Fibroblast of skin of abdomen (primary cell): ENCODE data around the gene AEBP2.
"Not testable (repeated sequence)": the region's sequence is repeated elsewhere in the genome, so short reads cannot be mapped to it uniquely, and the experiment has no call there.

ENCODE experiments used
- DNase-seq: peaks from one replicate; pipeline ENCODE4 v3.0.0-alpha.2; 2013

AEBP2 gene

GRCh38 chr12:19507823-19508222, 68.5 kb downstream of the AEBP2 start:
- DNase-seq: peak; percentile 19

GRCh38 chr12:19510461-19510860, 71.2 kb downstream of the AEBP2 start:
- DNase-seq: no peak

DNA sequence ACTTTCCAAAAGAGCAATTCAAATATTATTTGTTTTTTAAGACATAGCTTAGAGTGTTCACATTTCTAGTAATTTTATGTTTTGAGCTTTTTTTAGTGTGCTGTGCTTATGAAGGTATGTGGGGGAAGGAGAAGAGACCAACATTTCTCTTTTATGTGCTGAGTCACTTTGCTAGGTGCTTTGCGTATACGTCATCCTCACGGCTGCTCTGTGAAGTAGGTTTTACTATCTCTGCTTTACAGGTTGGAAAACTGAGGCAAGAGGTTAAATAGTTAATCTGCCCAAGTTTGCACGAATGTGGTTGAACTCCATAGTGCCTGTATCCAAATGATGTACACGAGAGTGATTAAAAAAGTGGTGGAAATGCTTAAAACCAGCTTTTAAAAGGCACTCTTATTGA, 75.9 kb downstream of the AEBP2 start:
- no peak for DNase-seq

DNA sequence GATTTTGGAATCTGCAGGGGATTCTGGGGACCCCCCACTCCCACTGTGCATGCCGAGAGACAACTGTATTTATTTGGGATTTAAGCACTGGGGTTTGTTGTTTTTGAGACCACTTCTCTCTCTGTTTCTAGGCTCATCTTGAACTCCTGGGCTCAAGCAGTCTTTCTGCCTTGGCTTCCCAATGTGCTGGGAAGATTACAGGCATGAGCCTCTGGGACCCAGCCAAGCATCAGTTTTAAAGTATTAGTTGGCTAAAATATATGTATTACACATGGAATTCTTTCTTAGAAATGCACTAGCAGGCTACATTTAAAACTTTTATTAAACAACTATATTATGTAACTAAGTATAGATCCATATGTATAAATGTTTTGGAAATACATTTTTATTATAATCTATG, 78.3 kb downstream of the AEBP2 start:
- no peak for DNase-seq

GRCh38 chr12:19518209-19518608, 78.9 kb downstream of the AEBP2 start:
- DNase-seq: no peak

DNA sequence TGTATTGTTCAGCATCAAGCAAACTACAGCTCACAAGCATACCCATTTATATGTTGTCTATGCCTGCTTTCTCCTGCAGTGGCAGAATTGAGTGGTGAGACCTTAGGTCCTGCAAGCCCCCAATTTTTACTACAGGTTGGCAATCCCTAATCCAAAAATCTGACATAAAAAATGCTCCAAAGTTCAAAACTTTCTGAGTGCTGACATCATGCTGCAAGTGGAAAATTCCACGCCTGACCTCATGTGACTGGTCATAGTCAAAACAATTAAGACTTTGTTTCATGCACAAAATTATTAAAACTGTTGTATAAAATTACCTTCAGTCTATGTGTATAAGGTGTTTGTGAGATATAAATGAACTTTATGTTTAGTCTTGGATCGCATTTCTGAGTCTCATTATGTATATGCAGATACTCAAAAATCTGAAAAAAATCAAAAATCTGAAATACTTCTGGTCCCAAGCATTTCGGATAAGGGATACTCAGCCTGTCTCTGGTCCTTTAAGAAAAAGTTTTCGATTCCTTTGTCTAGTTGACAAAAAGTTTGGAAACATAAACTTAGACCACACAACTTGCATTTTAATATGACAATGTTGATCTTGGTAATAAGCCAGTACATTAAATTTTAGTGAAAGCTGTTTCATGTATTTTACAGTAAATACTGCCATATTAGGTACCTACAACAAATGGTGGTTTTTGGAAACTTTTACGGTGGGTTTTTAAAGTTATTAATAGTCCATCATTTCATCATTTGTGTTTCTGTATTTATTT, 81.5 kb downstream of the AEBP2 start:
- DNase-seq: no peak

- no peak for DNase-seq
These were observed 86.0 kb downstream of the AEBP2 start for GRCh38 chr12:19525274-19525673.

DNA sequence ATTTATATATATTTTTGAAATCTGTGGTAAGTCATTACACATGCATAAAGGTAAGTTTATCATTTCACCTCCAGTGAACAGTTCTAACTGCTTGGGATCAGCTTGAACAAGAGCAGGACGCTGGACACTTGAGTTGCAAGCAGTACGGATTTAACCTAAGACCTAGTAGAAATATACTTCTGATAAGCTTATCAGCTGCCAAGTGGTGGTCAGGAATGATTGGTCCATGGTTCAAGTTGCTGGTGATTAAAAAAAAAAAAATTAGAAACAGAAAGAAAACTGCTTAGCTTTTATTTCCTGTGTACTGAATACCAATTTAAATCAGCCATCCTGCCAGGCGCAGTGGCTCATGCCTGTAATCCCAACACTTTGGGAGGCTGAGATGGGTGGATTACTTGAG, 88.6 kb downstream of the AEBP2 start:
- no peak for DNase-seq

GRCh38 chr12:19528750-19529149, 89.5 kb downstream of the AEBP2 start:
- no peak for DNase-seq

- peak; percentile 44 for DNase-seq
These were observed 90.8 kb downstream of the AEBP2 start for GRCh38 chr12:19529951-19530636.

DNA sequence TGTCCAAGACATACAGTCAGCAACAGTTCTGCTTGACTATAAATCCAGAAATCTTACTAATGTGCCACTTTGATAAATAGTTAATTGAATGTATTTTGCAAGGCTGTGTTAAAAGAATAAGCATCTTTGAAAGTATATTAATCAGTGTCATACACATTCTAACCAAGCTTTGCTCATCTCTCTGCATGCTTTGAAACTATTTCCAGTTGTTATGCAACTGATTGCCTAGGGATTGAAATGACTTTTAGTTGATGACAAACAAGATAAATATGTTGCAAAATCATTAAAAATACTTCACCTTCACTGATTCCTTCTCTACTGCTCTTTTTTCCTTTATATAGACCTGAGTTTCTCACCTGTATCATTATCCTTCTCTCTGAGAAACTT, 91.3 kb downstream of the AEBP2 start:
- peak; percentile 55 for DNase-seq

DNA sequence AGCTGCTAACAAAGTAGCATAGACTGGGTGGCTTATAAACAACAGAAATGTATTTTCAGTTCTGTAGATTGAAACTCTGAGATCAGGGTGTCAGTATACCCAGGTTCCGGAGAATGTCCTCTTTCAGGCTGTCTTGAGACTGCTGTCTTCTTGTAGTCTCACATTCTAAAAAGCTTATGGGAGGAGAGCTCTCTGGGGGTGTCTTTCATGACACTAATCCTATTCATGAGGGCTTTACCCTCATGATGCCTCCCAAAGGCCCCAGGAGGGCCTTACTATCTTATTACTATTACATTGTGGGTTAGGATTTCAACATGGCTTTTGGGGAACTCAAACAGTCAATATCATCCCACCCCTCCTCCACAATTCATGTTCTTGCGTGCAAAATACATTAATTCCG, 94.3 kb downstream of the AEBP2 start:
- DNase-seq: no peak

DNA sequence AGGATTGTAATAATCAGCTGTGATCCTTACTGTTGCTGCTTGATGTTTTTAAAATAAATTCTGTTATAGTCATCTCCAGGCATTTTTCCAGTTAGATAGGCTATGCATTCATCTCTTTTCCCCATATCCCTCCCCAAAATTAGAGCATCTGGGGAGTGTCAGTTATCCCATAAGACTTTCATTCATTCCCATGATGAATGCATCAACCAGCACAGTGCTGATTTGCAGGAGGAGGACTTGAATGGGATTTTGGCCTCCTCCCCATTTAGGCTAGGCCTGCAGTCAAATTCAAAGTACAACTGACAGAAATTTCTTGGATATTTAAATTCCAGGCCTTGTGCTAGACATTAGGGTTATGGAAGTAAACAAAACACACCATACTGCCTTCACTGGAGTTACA, 99.8 kb downstream of the AEBP2 start:
- no peak for DNase-seq

GRCh38 chr12:19539836-19540235, 100.5 kb downstream of the AEBP2 start:
- DNase-seq: no peak

- DNase-seq: no peak
These were observed 103.3 kb downstream of the AEBP2 start for GRCh38 chr12:19542606-19543005.

- DNase-seq: no peak
These were observed 105.1 kb downstream of the AEBP2 start for GRCh38 chr12:19544353-19544752.

DNA sequence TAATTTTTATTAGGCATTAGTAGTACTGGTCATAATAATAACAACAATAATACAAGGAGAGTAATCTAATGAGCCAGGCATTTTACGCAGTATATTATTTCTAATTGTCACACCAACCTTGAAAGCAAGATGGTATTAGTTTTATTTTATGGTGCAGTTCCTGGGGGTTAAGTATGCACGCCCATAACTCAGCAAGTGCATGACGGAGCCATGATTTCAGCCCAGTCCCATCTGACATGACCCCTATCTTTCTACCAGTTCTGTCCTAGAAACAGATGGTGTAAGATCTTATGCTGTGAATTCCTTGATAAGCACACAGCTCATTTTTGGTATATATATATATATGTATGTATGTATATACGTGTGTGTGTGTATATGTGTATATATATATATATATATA, 106.0 kb downstream of the AEBP2 start:
- no peak for DNase-seq

DNA sequence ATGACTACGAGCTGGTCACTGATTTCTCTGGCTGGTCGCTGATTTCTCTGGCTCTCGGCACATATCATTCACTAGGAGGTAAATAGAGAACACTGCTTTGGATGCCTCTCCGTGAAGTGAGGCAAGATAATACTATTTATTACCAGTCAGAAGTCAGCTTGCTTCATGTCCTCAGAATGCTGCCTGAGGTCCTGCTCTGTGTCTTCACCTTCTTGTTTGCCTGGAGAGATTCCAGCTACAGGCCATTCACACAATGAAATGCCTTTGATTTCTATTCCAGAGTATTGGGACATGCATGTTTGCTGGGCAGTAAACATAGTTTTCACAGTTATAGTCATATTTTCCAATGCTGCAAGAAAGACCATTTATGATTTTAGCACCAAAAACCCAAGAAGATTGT, 106.7 kb downstream of the AEBP2 start:
- peak; percentile 36 for DNase-seq

GRCh38 chr12:19546611-19547162, 107.4 kb downstream of the AEBP2 start:
- DNase-seq: peak; percentile 47

GRCh38 chr12:19547271-19547671, 108.0 kb downstream of the AEBP2 start:
- peak; percentile 39 for DNase-seq

GRCh38 chr12:19548834-19549233, 109.5 kb downstream of the AEBP2 start:
- DNase-seq: no peak

- no peak for DNase-seq
These were observed 111.3 kb downstream of the AEBP2 start for GRCh38 chr12:19550626-19551025.

DNA sequence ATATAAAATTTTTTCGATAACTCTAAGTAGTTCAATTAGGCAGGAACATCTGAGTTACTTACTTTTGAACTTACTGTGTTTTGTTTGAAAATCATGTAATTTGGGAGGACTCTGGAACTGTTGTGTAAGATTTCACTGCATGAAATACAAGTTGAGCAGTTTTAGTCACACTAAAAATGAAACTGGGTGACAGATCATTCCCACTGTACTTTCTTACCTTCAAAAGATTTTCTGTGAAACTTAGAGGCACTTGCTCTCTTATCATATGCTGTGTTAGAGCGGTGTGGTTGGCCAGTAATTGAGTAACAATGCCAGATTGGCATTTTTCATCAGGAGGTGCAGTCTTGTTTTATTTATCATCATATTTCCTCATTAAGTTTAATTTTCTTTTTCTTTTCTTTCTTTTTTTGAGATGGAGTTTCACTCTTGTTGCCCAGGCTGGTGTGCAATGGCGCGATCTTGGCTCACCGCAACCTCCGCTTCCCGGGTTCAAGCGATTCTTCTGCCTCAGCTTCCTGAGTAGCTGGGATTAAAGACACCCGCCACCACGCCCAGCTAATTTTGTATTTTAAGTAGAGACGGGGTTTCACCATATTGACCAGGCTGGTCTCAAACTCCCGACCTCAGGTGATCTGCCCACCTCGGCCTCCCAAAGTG, 113.3 kb downstream of the AEBP2 start:
- DNase-seq: not testable (repeated sequence)

DNA sequence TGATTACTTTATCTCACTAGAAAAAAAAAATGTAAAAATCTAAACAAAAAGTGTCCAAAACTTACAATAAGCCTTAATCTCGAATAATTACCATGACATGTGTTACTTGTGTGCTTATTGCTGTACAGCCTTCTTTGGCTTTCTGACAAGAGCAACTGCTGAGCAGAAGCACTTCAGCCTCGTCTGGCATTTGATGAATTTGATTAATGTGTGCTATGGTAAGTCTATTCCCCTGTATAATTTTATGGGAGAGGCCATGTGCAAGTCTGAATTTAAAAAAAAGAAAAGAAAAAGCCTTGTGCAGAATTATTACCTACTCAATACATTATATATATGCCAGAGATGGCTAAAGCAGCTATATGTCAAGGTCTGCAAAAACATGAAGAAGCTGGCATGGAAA, 113.9 kb downstream of the AEBP2 start:
- DNase-seq: peak; percentile 59
